Activated CD8-positive, alpha-beta memory T cell treated with anti-CD3 and anti-CD28 coated beads for 4 hours (primary cell): ENCODE results near the gene PARP3.
A peak's percentile ranks its signal among the peaks of the same experiment; 100 is the strongest.
"Not testable (repeated sequence)": the region's sequence is repeated elsewhere in the genome, so short reads cannot be mapped to it uniquely, and the experiment has no call there.

ENCODE experiments used
- DNase-seq, 2 donors: peaks; one replicate each; pipeline ENCODE4 v3.0.0-alpha.2; 2020; ENCODE audit warnings: low read depth in 2 of 2

Gene PARP3

DNA sequence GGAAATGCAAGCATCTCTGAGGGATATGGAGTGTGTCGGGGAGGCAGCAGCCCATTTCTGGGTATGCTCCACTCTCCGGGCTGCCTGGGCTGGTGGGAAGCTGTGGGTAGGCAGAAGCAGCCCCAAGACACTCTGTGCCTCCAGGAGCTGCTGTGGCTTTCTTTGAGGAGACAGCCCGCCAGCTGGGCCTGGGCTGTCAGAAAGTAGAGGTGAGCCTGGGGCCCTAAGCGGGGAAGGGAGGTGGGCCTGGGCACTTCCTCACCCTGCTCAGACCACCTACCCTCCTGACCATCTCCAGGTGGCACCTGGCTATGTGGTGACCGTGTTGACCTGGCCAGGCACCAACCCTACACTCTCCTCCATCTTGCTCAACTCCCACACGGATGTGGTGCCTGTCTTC lies 42.9 kb downstream of the PARP3 start:
- DNase-seq: no peak

- no peak for DNase-seq
Measured at GRCh38 chr3:51986010-51986947, 44.1 kb downstream of the PARP3 start.

- DNase-seq: no peak
Measured at GRCh38 chr3:51987568-51987967, 45.4 kb downstream of the PARP3 start.

- DNase-seq: no peak
Measured at GRCh38 chr3:51988286-51989146, 46.4 kb downstream of the PARP3 start.

DNA sequence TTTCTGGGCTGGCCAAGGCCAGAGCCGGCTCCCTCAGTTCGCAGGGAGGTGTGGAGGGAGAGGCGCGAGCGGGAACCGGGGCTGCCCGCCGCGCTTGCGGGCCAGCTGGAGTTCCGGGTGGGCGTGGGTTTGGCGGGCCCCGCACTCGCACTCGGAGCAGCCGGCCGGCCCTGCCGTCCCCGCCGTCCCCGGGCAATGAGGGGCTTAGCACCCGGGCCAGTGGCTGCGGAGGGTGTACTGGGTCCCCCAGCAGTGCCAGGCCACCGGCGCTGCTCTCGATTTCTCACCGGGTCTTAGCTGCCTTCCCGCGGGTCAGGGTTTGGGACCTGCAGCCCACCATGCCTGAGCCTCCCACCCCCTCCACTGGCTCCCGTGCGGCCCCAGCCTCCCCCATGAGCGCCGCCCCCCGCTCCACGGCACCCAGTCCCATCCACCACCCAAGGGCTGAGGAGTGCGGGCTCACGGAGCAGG lies 48.4 kb downstream of the PARP3 start:
- not testable (repeated sequence) for DNase-seq

DNA sequence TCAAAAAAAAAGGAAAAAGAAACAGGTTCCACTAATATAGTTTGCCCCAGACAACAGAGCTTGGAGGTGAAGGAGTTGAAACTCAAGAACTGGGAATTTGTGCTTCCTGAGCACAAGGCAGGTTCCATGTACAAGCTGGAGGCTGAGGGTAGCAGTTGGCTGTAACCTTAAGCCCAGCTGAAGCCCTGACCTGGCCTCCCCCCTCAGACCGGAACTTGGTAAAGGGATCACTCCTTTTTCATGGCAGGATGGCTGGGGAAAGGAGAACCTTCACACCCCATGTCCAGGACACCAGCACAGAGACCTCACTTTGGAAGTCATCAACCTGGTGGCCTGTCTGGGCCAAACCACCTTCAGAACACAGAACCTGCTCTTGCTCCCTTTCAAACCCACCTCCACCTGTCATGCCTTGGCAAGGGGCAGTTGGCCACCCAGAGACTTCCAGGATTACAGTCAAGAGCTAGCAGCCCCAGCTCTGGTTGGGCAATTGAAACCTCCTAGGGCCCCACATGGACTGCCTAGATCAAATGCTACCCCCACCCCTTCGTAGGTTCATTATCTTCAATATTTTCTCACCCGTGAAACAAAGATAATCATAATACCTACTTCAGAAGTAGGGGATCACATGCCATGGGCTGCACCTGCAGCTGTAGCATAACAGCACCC lies 50.0 kb downstream of the PARP3 start:
- DNase-seq: no peak

- DNase-seq: not testable (repeated sequence)
Measured at GRCh38 chr3:51993657-51994056, 51.5 kb downstream of the PARP3 start.

DNA sequence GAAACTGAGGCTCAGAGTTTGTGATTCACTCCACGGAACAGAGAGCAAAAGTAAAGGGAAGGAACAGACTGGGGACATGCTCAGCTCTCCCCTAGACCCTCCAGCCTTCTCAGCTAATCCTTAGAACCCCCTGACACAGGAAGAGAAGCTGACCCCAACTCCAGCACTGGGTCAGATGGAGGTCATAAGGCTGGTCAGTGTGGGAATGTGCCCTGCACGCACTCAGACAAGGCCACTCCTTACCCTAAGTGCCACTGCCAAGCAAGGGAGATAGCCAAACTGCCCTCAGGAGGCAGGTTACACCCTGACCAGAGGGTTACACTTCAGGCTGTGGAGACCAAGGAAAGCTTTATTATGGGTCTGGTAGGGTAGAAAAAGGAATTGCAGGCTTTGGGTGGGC lies 52.4 kb downstream of the PARP3 start:
- no peak for DNase-seq

DNA sequence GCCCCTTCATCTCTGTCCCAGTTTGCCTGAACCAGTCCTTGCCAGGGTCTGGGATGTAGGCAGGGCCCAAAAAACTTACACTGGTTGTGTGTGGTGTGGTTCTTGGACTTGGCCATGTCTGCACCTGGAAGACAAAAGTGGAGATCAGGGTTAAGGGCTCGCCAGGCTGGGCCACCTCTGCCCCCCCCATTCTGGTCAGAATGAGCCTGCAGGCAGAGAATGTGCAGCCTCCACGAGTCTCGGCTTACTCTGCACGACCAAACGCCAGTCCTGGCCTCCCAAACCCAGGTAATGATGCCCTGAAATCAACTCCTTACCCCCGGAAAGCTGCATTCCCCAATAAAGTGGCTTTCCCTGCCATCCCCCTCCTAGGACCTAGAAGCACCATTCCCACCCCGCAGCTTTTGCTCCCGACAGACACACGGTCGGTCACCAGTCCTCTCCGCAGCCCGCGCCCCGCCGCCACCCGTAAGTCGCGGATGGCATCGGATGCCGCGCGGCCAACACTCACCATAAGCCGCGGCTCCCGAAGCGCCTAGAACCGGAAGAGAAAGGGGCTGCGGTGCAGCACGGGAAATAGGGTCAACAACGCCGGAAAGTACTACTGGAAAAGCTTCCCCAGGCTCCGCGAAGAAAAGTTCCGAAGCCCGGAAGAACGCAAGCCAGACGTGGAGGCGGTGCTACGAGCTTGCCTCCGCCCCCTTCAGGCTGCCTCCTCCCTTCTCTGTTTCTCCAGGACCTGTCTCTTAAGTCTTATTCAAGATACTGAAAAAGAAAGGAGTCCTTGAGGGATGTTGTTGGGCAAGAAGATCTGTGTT lies 53.4 kb downstream of the PARP3 start, which contains the start of gene RPL29:
Gene RPL29, minus strand, starts transcription at position 550 of the 818 bp plus-strand sequence. Its CDS starts 434 bp downstream, at position 116.
- DNase-seq: peak; percentile 84 to 87

- no peak for DNase-seq
Measured at GRCh38 chr3:51997172-51997571, 55.0 kb downstream of the PARP3 start.

DNA sequence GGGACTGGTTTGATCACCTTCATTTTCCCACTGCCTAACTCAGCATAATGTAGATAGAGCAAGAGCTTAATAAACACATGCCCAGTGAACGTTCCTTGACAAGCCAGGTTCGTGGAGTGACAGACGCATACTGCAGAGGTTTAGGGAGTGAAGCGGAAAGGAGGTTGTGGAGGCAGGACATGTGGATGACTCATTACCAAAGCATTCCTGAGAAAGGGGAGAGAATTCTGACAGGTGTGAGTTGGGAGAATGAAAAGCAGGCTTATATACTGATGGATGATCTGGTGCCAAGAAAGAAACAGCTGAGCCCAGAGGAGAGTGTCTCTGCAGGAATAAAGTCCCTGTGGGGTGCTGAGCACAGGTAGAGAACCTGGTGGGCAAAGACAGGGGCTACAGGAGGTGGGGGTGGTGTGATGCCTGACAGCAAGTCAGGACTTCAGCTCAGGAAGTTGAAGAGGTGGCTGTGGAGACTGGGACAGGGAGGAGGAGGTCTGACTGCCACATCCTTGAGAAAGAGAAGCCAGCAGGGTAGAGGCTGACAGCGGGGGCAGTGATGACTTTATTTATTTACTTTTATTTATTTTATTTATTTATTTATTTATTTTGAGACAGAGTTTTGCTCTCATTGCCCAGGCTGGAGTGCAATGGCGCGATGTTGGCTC lies 55.9 kb downstream of the PARP3 start:
- no peak for DNase-seq
